Esophagus muscularis mucosa (tissue), 4 donors: ENCODE data around the gene SARM1. TPM values are rescaled to one million over a fixed set of nuclear protein-coding genes. Genes with fewer than 3 reads are reported as not detected.

Source experiments
- DNase-seq: peaks from one replicate; pipeline ENCODE4 v3.0.0-alpha.2; 2017; ENCODE audit errors: extremely low spot score
- H3K27ac ChIP-seq, 4 donors: fragments of 200-600 bp; sonication (generic); replicated peaks in 1 of 4; 1 replicate in 3 of 4; 2 replicates in 1 of 4; pipeline ENCODE4 v1.5.1; 2016 to 2019; ENCODE audit warnings: mild to moderate bottlenecking in 1 of 4
- H3K27me3 ChIP-seq, 4 donors: fragments of 200-600 bp; sonication (generic); one replicate each; pipeline versions ENCODE4 v1.5.1 to v1.6.0; 2016 to 2019
- H3K36me3 ChIP-seq, 4 donors: fragments of 200-600 bp; sonication (generic); one replicate each; pipeline ENCODE4 v1.5.1; 2016 to 2019
- H3K4me1 ChIP-seq, 4 donors: fragments of 200-600 bp; sonication (generic); one replicate each; pipeline ENCODE4 v1.5.1; 2016 to 2019
- H3K4me3 ChIP-seq, 4 donors: fragments of 200-600 bp; sonication (generic); 1 replicate in 2 of 4; 2 replicates in 2 of 4; pipeline ENCODE4 v1.5.1; 2016 to 2019; ENCODE audit warnings: mild to moderate bottlenecking in 4 of 4, moderate library complexity in 1 of 4
- H3K9me3 ChIP-seq, 4 donors: fragments of 200-600 bp; sonication (generic); 1 replicate in 3 of 4; 2 replicates in 1 of 4; pipeline ENCODE4 v1.5.1; 2016 to 2019
- CTCF ChIP-seq, 3 experiments: fragments of 200-600 bp in 2 of 3; fragments of 450-650 bp in 1 of 3; sonication (generic) in 2 of 3; IDR thresholded peaks; one replicate each; pipeline ENCODE4 v1.5.1; 2017 to 2019; ENCODE audit warnings: antibody characterized with exemption in 3 of 3, mild to moderate bottlenecking in 2 of 3, moderate library complexity in 1 of 3
- EP300 ChIP-seq: sonication (generic); formaldehyde crosslinking; IDR thresholded peaks from one replicate; pipeline ENCODE4 v1.6.1; 2017; ENCODE audit warnings: antibody characterized with exemption
- POLR2A ChIP-seq: fragments of 450-650 bp; IDR thresholded peaks from one replicate; pipeline ENCODE4 v1.6.1; 2017; ENCODE audit warnings: antibody characterized with exemption, moderate library complexity, mild to moderate bottlenecking, low read depth
- POLR2AphosphoS5 ChIP-seq, 2 donors: sonication (generic); formaldehyde crosslinking; IDR thresholded peaks; one replicate each; pipeline ENCODE4 v1.6.1; 2017; ENCODE audit warnings: antibody characterized with exemption in 2 of 2
- WGBS: methylation state at CpG from one replicate; pipeline ENCODE4 v1.1.5; 2018; 5-methylcytosine and 5-hydroxymethylcytosine counted together
- intact Hi-C: fragments of 100-400 bp; cut with DNase I; formaldehyde crosslinking; loops from one replicate; pipeline ENCODE4 v1.15.1; 2023
- total RNA-seq, 4 donors: library from RNA; depleted of rRNA; stranded (reverse); fragments of >200 nt; gene quantifications; one replicate each; pipeline versions ENCODE4 v1.1.0 to v1.2.1, GENCODE V29; 2016

SARM1 gene
- total RNA-seq, 4 donors from 2014 or later = 8.3 to 24.9 (median 13.8) TPM

DNA sequence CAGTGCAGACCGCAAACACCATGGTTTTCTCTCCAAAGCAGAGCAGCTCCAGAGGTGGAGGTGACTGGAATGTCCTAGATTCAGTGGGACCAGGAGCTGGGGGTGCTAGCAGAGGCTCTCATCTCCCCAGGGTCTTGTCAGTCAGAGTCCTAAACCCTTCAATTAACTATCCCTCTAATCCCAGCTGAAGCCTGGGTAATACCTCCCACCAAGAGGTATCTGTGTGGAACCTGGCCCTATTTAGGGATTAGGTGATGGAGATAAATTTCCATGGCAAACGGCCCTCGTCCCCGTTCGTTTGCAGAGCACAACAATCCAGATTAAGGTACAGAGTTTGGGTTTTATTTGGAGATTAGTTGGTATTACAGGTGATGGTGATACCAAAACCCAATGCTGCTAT is 8.3 kb upstream of the SARM1 start:
- TF ChIP-seq POLR2AphosphoS5 (IDR thresholded peaks at IDR 0.05) (no peak), CTCF (IDR thresholded peaks at IDR 0.05) (no peak), POLR2A (no peak), EP300 (no peak)
- Histone ChIP-seq H3K27ac (no peak overlapping the region), H3K4me1 (peaks cover 5 to 8% (median 6%) of the 10 kb centered on the region in 4 donors), H3K4me3 (no peak overlapping the region), H3K9me3 (no peaks in the 10 kb centered on the region), H3K36me3 (peaks cover 44 to 75% (median 73%) of the 10 kb centered on the region in 4 donors), H3K27me3 (no peaks in the 10 kb centered on the region)
- intact Hi-C loops = no loop called here
- no peak for DNase-seq
- 94% methylated on average over 5 of the region's 5 CpGs for WGBS

DNA sequence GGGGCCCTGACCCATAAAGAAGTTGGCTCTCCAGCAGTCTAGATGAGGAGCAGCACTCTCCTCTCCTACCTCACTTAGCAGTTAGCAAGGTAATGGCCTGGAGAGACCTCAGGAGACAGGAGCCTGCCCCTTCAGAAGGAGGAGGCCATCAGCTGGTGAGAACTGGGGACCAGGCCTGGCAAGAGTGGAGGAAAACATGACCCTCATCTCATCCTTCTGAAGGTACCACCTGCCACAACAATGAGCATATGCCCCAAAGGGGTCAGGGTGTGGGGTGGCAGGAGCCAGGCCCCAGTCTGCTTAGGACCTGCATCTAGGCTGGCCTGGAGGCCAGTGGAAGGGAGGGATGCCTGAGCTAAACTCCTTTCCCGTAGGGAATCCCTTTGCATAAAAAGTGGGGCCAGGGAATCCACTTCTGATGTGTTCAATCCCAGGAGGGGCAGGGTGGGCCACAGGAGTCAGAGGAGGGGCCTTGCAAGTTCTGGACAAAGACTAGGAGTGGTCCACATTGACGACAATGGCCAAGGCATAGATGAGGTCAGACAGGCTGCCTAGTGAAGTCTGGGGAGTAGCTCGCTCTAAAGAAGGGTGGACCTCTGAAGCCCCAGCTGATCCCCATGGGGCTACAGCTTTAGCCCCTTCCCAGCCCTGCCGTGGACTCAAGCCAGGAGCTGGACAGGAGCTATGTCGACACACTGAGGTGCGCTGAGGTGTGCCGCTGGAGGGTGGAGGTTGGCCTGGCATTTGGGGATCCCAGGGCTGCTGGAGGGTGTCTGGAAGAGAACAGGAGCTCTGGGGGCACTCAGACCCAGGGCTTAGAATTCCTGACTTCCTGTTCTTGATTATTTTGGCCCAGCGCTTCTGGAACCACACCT is 7.5 kb upstream of the SARM1 start:
- Histone ChIP-seq H3K4me3 (no peak overlapping the region), H3K27ac (no peak overlapping the region), H3K36me3 (peaks cover 44 to 74% (median 71%) of the 10 kb centered on the region in 4 donors), H3K27me3 (no peaks in the 10 kb centered on the region), H3K9me3 (no peaks in the 10 kb centered on the region), H3K4me1 (no peaks in the 10 kb centered on the region)
- intact Hi-C loops = no loop called here
- DNase-seq = no peak
- TF ChIP-seq POLR2AphosphoS5 (IDR thresholded peaks at IDR 0.05) (no peak), POLR2A (no peak), EP300 (no peak), CTCF (IDR thresholded peaks at IDR 0.05) (no peak)
- WGBS = 65% methylated on average over 3 of the region's 8 CpGs

DNA sequence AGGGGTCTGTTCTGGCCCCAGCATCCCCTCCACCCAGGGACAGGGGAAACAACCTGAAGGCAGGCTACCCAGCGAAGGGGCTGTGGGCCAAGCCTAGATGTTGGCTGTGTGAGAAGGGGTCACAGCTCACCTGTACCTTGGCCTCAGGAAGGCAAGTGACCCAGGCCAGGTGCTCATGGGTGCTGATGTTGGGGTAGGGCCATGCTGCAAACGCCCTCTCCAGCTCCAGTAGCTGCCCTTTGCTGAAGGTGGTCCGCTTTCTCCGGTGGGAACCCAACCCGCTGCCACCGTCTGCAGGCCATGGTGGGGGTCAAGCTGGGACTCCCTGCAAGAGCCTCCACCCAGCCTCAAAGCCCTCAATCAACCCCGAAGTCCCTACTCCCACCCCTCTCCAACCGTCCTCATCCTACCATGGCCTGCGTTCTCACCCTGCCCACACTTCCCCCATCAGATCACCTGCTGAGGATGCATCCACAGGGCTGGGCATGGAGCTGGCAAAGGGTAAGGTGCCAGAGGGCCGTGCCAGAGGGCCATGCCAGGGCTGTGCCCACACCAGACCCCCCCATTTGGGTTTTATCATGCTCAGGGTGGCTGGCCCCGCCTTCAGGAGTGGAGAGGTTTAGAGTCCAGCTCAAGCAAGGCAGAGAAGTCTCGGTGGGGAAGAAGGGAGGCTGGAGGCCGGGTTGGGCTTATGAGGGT is 6.7 kb upstream of the SARM1 start, which contains the start of gene SEBOX:
TSS of gene SEBOX (minus strand) at position 535 of the 699 bp plus-strand sequence. CDS start at position 487, 48 bp downstream.
- intact Hi-C loops = no loop called here
- WGBS = 91% methylated on average over 13 of the region's 13 CpGs
- H3K9me3 ChIP-seq = no peaks in the 10 kb centered on the region
- H3K27me3 ChIP-seq = no peaks in the 10 kb centered on the region
- TF ChIP-seq EP300 (no peak), POLR2AphosphoS5 (IDR thresholded peaks at IDR 0.05) (no peak), POLR2A (no peak), CTCF (IDR thresholded peaks at IDR 0.05) (no peak)
- peaks cover 0 to 1% (median 0%) of the 10 kb centered on the region in 4 donors for H3K4me1 ChIP-seq
- no peak within 1 kb of the TSS for H3K4me3 ChIP-seq
- H3K27ac ChIP-seq = no peak within 1 kb of the TSS
- H3K36me3 ChIP-seq = peaks cover 38 to 68% (median 63%) of the 10 kb centered on the region in 4 donors
- DNase-seq = no peak

DNA sequence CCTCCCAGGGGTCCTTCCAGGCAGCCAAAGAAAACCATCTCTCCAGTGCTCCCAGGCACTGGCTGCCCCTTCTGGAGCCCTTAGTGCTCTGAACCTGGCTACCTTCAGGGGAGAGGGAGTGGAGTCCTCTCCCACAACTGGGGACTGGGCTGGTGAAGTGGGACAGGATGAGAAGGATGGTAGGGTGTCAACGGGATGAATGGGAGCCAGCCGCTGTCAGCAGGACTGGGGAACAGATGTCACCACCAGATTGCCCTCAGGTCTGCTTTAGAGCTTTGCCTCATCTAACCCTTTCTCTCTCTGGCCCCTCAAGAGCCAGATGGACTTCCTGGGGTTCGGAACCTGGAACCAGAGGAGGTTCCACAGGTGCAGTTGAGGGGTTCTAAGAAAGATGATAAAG is 6.0 kb upstream of the SARM1 start:
- WGBS = 97% methylated on average over 3 of the region's 3 CpGs
- Histone ChIP-seq H3K4me1 (peaks cover 0 to 7% (median 2%) of the 10 kb centered on the region in 4 donors), H3K27me3 (no peaks in the 10 kb centered on the region), H3K4me3 (no peak overlapping the region), H3K36me3 (peaks cover 31 to 62% (median 56%) of the 10 kb centered on the region in 4 donors), H3K9me3 (no peaks in the 10 kb centered on the region), H3K27ac (no peak overlapping the region)
- DNase-seq = no peak
- no peak for TF ChIP-seq CTCF (IDR thresholded peaks at IDR 0.05)
- no peak for TF ChIP-seq POLR2AphosphoS5 (IDR thresholded peaks at IDR 0.05)
- no peak for TF ChIP-seq EP300
- TF ChIP-seq POLR2A = no peak
- intact Hi-C loops = no loop called here
